Measurements from ENCODE around the gene SYAP1.
"Not testable (repeated sequence)": the region's sequence is repeated elsewhere in the genome, so short reads cannot be mapped to it uniquely, and the experiment has no call there.

SYAP1 gene

GRCh38 chrX:16726347-16726988, 7.1 kb downstream of the SYAP1 start:
- DNase-seq = not testable (repeated sequence)

- DNase-seq = no peak
These were observed 8.2 kb downstream of the SYAP1 start for GRCh38 chrX:16727637-16728036.

GRCh38 chrX:16730450-16730849, 11.0 kb downstream of the SYAP1 start:
- DNase-seq = no peak

GRCh38 chrX:16733013-16733412, 13.6 kb downstream of the SYAP1 start:
- DNase-seq = no peak

GRCh38 chrX:16737024-16737423, 17.6 kb downstream of the SYAP1 start:
- DNase-seq = no peak

GRCh38 chrX:16739574-16739973, 20.2 kb downstream of the SYAP1 start:
- DNase-seq = no peak

- DNase-seq = no peak
These were observed 24.4 kb downstream of the SYAP1 start for GRCh38 chrX:16743604-16744325.

GRCh38 chrX:16745102-16745501, 25.7 kb downstream of the SYAP1 start:
- no peak for DNase-seq

GRCh38 chrX:16745659-16746058, 26.2 kb downstream of the SYAP1 start:
- DNase-seq = no peak

GRCh38 chrX:16748425-16748824, 29.0 kb downstream of the SYAP1 start:
- DNase-seq = no peak

GRCh38 chrX:16750136-16750535, 30.7 kb downstream of the SYAP1 start:
- DNase-seq = no peak

GRCh38 chrX:16754019-16754418, 34.6 kb downstream of the SYAP1 start:
- DNase-seq = no peak

GRCh38 chrX:16756724-16757123, 37.3 kb downstream of the SYAP1 start:
- no peak for DNase-seq

GRCh38 chrX:16761500-16761899, 42.1 kb downstream of the SYAP1 start:
- DNase-seq = not testable (repeated sequence)

GRCh38 chrX:16762579-16762978, 43.2 kb downstream of the SYAP1 start:
- no peak for DNase-seq

GRCh38 chrX:16765594-16765993, 46.2 kb downstream of the SYAP1 start:
- no peak for DNase-seq

GRCh38 chrX:16770970-16771482, 51.6 kb downstream of the SYAP1 start:
- DNase-seq = no peak

GRCh38 chrX:16771483-16772398, 52.3 kb downstream of the SYAP1 start:
- no peak for DNase-seq

GRCh38 chrX:16772460-16772859, 53.0 kb downstream of the SYAP1 start:
- no peak for DNase-seq

GRCh38 chrX:16774746-16775145, 55.3 kb downstream of the SYAP1 start:
- no peak for DNase-seq

GRCh38 chrX:16778545-16778944, 59.1 kb downstream of the SYAP1 start:
- DNase-seq = no peak

GRCh38 chrX:16778993-16779392, 59.6 kb downstream of the SYAP1 start:
- DNase-seq = no peak

- DNase-seq = not testable (repeated sequence)
These were observed 60.4 kb downstream of the SYAP1 start for GRCh38 chrX:16779815-16780214.

Data from CD4-positive, alpha-beta T cell treated with Interleukin-1 beta for 1 hour (primary cell).